ENCODE results near the gene TRMT1.
A peak's percentile ranks its signal among the peaks of the same experiment; 100 is the strongest.

- TF ChIP-seq YY1 (IDR thresholded peaks at IDR 0.05; ENCODE audit: insufficient read depth, insufficient read length) (peak; percentile 59), SUZ12 (IDR thresholded peaks at IDR 0.05; ENCODE audit: extremely low read depth, insufficient read depth, insufficient read length) (no peak), ZNF274 (IDR thresholded peaks at IDR 0.05; ENCODE audit: low read depth, low read length) (no peak)
These were observed 1.4 kb upstream of the TRMT1 start, which contains the start of gene NACC1 for GRCh38 chr19:13117772-13118423.
